Neural cell (in vitro differentiated cells): ENCODE measurements around the gene CABP5.

ENCODE experiments used
- CTCF ChIP-seq: fragments of 450-650 bp; IDR thresholded peaks from 2 replicates; pipeline ENCODE4 v1.5.1; 2014; ENCODE audit warnings: antibody characterized with exemption, mild to moderate bottlenecking, moderate library complexity; ENCODE audit not compliant: poor library complexity, severe bottlenecking
- EP300 ChIP-seq: fragments of 450-650 bp; conservative IDR thresholded peaks from 2 replicates; pipeline ENCODE4 v1.6.1; 2014; ENCODE audit warnings: antibody characterized with exemption, mild to moderate bottlenecking, moderate library complexity; ENCODE audit not compliant: poor library complexity, severe bottlenecking
- EZH2 ChIP-seq: fragments of 200-600, 300-800 bp; shearing (Covaris generic), sonication (generic); IDR thresholded peaks from 2 replicates; pipeline ENCODE4 v1.6.1; 2014; ENCODE audit warnings: antibody characterized with exemption, low read length, borderline replicate concordance, mild to moderate bottlenecking; ENCODE audit not compliant: insufficient read depth, poor library complexity, severe bottlenecking
- MXI1 ChIP-seq: fragments of 450-650 bp; conservative IDR thresholded peaks from 2 replicates; pipeline ENCODE4 v1.6.1; 2014; ENCODE audit warnings: antibody characterized with exemption, mild to moderate bottlenecking; ENCODE audit not compliant: poor library complexity, severe bottlenecking
- POLR2AphosphoS5 ChIP-seq: IDR thresholded peaks from 2 replicates; pipeline ENCODE4 v1.6.1; 2012
- RAD21 ChIP-seq: fragments of 450-650 bp; conservative IDR thresholded peaks from 2 replicates; pipeline ENCODE4 v1.6.1; 2014; ENCODE audit warnings: antibody characterized with exemption, mild to moderate bottlenecking, moderate library complexity
- REST ChIP-seq: IDR thresholded peaks from 2 replicates; pipeline ENCODE4 v1.6.1; 2012; ENCODE audit warnings: borderline replicate concordance
- SMC3 ChIP-seq: fragments of 450-650 bp; conservative IDR thresholded peaks from 2 replicates; pipeline ENCODE4 v1.6.1; 2014; ENCODE audit warnings: antibody characterized with exemption, mild to moderate bottlenecking, moderate library complexity; ENCODE audit not compliant: poor library complexity
- TAF1 ChIP-seq: IDR thresholded peaks from 2 replicates; pipeline ENCODE4 v1.6.1; 2012; ENCODE audit warnings: low read depth

- TF ChIP-seq CTCF: no peak
- TF ChIP-seq REST: no peak
- TF ChIP-seq EP300: no peak
- no peak for TF ChIP-seq SMC3
- no peak for TF ChIP-seq EZH2
- TF ChIP-seq POLR2AphosphoS5: no peak
- TF ChIP-seq TAF1: no peak
- TF ChIP-seq MXI1: no peak
- TF ChIP-seq RAD21: no peak
Observed at GRCh38 chr19:48030073-48030472, 13.8 kb downstream of the CABP5 start.
